Hepatic stellate cell (primary cell): ENCODE measurements around the gene PLCD3.

Source experiments
- DNase-seq: peaks from one replicate; pipeline ENCODE4 v3.0.0; 2011; ENCODE audit warnings: low spot score

Gene PLCD3

DNA sequence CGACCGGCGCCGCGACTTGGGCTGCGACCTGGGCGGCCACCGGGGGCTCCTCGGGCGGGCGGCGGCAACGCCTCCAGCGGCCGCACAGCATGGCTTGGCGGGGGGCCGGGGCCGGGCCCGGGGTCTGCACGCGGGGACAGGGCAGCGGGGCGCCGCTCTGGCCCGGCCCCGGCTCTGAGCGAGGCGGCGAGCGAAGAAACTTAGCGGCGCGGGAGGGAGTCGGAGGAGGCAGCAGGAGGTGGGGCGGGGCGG, at the start of gene PLCD3:
PLCD3 (minus strand) TSS at position 196 of the 252 bp plus-strand sequence; CDS start at position 91, 105 bp downstream.
- no peak for DNase-seq

GRCh38 chr17:45177563-45177962, 45.2 kb upstream of the PLCD3 start:
- no peak for DNase-seq

DNA sequence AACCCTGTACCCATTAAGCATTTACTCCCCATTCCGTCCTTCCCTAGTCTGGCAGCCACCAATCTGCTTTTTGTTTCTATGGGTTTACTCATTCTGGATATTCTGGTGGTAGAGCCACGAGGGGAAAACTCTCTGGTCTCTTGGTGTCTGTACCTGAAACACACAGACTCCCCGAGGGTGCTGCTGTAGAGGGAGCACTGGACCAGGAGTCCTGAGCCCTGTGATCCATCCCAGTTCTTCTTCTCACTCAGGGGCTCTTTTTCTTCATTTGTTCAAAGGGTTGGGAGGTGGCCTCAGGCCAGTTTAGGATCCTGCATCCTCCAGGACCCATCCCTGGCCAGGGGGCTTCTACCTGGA, 43.4 kb upstream of the PLCD3 start:
- no peak for DNase-seq

GRCh38 chr17:45172541-45173286, 40.4 kb upstream of the PLCD3 start:
- no peak for DNase-seq

GRCh38 chr17:45172232-45172540, 39.9 kb upstream of the PLCD3 start:
- DNase-seq, result no peak

GRCh38 chr17:45171338-45172231, 39.3 kb upstream of the PLCD3 start:
- no peak for DNase-seq

- DNase-seq, result peak; percentile 73
Observed at GRCh38 chr17:45170931-45171337, 38.6 kb upstream of the PLCD3 start.

GRCh38 chr17:45170280-45170930, 38.1 kb upstream of the PLCD3 start:
- no peak for DNase-seq

- no peak for DNase-seq
Observed at GRCh38 chr17:45168991-45169752, 36.9 kb upstream of the PLCD3 start.

- DNase-seq, result no peak
Observed at GRCh38 chr17:45164734-45165269, 32.5 kb upstream of the PLCD3 start.

DNA sequence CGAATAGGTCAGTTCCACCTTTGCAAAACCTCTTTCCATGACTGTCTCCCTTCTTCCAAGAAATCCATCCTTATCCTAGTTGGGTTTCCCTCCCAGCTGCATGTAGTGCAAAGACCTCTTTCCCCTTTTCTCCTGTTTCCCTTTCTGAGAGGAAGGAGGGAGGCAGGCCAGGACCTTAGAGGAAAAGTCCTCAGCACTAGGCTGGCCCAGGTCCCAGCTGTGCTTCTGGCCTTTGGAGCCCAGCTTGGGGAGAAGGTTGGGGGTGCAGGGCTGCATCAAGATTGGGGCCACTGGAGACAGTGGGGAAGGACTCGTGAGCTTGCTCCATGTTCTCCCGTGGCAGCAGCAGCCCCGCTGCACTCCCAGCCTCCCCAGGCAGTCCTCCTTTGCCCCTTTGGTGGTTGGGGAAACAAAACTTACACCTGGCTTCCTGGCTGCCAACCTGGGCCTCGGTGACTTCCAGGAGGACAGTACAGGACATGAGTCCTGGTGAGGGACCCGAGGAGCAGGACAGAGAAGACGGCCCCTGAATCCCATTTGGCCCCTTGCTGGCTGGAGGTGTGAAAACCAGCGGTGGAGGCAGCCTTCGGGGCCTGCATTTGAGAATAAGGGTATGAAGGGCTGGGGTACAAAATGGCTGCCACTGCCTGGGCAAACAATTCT, 29.8 kb upstream of the PLCD3 start:
- no peak for DNase-seq

- peak; percentile 97 for DNase-seq
Observed at GRCh38 chr17:45161288-45162024, 29.1 kb upstream of the PLCD3 start, which contains the start of gene HEXIM2. TSS of gene HEXIM2 (plus strand) at chr17:45161875. CDS start at chr17:45162794, 919 bp downstream.

- no peak for DNase-seq
Observed at GRCh38 chr17:45160447-45161287, 28.4 kb upstream of the PLCD3 start.

GRCh38 chr17:45156242-45156641, 23.9 kb upstream of the PLCD3 start:
- DNase-seq, result no peak

DNA sequence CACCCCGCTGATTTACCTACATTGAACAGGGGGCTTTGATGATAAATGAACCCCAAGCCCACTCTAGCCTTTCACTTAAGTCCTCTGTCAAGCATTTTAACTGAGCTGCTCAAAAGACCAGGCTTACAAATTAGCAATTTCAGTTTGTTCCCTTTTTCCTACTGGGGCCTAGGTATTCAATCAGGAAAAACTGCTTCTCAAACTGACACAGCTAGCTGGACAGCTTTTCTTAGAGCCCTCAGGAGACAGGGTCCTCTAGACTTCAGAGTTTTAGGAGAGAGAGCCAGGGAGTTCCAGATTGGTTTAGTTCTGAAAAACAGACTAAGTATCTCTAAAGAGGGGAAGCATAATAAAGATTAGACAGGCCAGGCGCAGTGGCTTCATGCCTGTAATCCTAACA, 23.2 kb upstream of the PLCD3 start:
- no peak for DNase-seq

- no peak for DNase-seq
Observed at GRCh38 chr17:45155029-45155428, 22.7 kb upstream of the PLCD3 start.

GRCh38 chr17:45150911-45151809, 18.8 kb upstream of the PLCD3 start:
- DNase-seq, result no peak
